Caco-2 (cell line): ENCODE results near the gene ARL11. TPM values are rescaled to one million over a fixed set of nuclear protein-coding genes. Genes with fewer than 3 reads are reported as not detected.

Source experiments
- Bru-seq: library from RNA; stranded (reverse); fragments of 400-500 nt; gene quantifications from one replicate; lab custom pipeline; 2021; lab: Mats Ljungman, UMichigan
- BruChase-seq, 2 experiments: library from RNA; stranded (reverse); fragments of 400-500 nt; gene quantifications; one replicate each; lab custom pipeline; 2021; lab: Mats Ljungman, UMichigan
- BruUV-seq: library from RNA; stranded (reverse); fragments of 400-500 nt; replicated peaks from 2 replicates; lab custom pipeline; 2021; lab: Mats Ljungman, UMichigan
- CTCF ChIA-PET: fragments of 300-600 bp; sonication (Branson Sonifier 250); formaldehyde crosslinking; loops from one replicate; lab custom pipeline; 2022; ENCODE audit warnings: antibody characterized with exemption; lab: Charles Lee
- POLR2A ChIA-PET: fragments of 300-600 bp; sonication (Branson Sonifier 250); formaldehyde crosslinking; loops from one replicate; lab custom pipeline; 2022; ENCODE audit warnings: antibody characterized with exemption; lab: Charles Lee
- DNase-seq, 2 experiments: peaks; one replicate each; pipeline versions ENCODE4 v3.0.0 to v3.0.0-alpha.2; 2020 to 2022
- H3K27me3 ChIP-seq: replicated peaks from 2 replicates; pipeline ENCODE4 v1.6.0; 2011; ENCODE audit warnings: low read length; ENCODE audit not compliant: control insufficient read depth, insufficient read depth
- H3K36me3 ChIP-seq: 2 replicates; pipeline ENCODE4 v1.5.1; 2011; ENCODE audit warnings: low read length; ENCODE audit not compliant: control insufficient read depth, insufficient read depth
- H3K4me1 ChIP-seq: fragments of 250-450 bp; sonication (Bioruptor Pico); 2 replicates; pipeline ENCODE4 v1.5.1; 2020; ENCODE audit warnings: mild to moderate bottlenecking
- H3K4me3 ChIP-seq: 2 replicates; pipeline ENCODE4 v1.5.1; 2011; ENCODE audit warnings: low read depth, mild to moderate bottlenecking, control low read depth, low read length
- H3K9me3 ChIP-seq: fragments of 250-450 bp; sonication (Bioruptor Pico); 2 replicates; pipeline ENCODE4 v1.5.1; 2020; ENCODE audit warnings: mild to moderate bottlenecking, moderate library complexity
- H3K27ac Mint-ChIP-seq: one replicate; pipeline ENCODE4 v1.8.0; 2022; ENCODE audit warnings: mixed read lengths; ENCODE audit not compliant: unreplicated experiment
- H3K27me3 Mint-ChIP-seq: one replicate; pipeline ENCODE4 v1.8.0; 2022; ENCODE audit warnings: mixed read lengths; ENCODE audit not compliant: insufficient read depth, unreplicated experiment
- H3K36me3 Mint-ChIP-seq: one replicate; pipeline ENCODE4 v1.8.0; 2022; ENCODE audit warnings: mild to moderate bottlenecking, mixed read lengths; ENCODE audit not compliant: insufficient read depth, unreplicated experiment
- H3K4me1 Mint-ChIP-seq: one replicate; pipeline ENCODE4 v1.8.0; 2022; ENCODE audit warnings: low read depth, mixed read lengths; ENCODE audit not compliant: unreplicated experiment
- H3K4me3 Mint-ChIP-seq: one replicate; pipeline ENCODE4 v1.8.0; 2022; ENCODE audit warnings: mild to moderate bottlenecking, moderate library complexity, mixed read lengths; ENCODE audit not compliant: unreplicated experiment
- H3K9me3 Mint-ChIP-seq: one replicate; pipeline ENCODE4 v1.8.0; 2022; ENCODE audit warnings: mixed read lengths; ENCODE audit not compliant: unreplicated experiment
- intact Hi-C: fragments of 100-400 bp; cut with micrococcal nuclease; formaldehyde crosslinking; loops from one replicate; pipeline ENCODE4 v1.10.0; 2022; ENCODE audit not compliant: unreplicated experiment
- long read RNA-seq: library from polyadenylated mRNA; stranded (forward); transcript quantifications from one replicate; pipeline ENCODE4 v2.0.0, GENCODE V29; 2022
- total RNA-seq: library from RNA; stranded (reverse); gene quantifications from 2 replicates; pipeline ENCODE4 v1.2.3, GENCODE V29; 2022
- TF ChIP-seq, protein P1 (sequence below), 2 experiments: fragments of 200-600 bp in 1 of 2; IDR thresholded peaks; 1 replicate in 1 of 2; 2 replicates in 1 of 2; pipeline versions ENCODE4 v1.5.1 to v1.8.0; 2011 to 2022; ENCODE audit warnings: antibody characterized with exemption in 1 of 2, control low read depth in 1 of 2, inconsistent platforms in 1 of 2, low read depth in 1 of 2, low read length in 1 of 2, mild to moderate bottlenecking in 1 of 2, moderate library complexity in 1 of 2; ENCODE audit not compliant: insufficient read depth in 1 of 2, severe bottlenecking in 1 of 2, unreplicated experiment in 1 of 2

The ARL11 gene
- not detected in 2 replicates for total RNA-seq
- Bru-seq, nascent RNA, result not detected
- BruChase-seq, experiment 1, labeled RNA remaining after a 2-hour chase, result not detected
- not detected for BruChase-seq, experiment 2, labeled RNA remaining after a 6-hour chase
- long read RNA-seq, result 0 reads

DNA sequence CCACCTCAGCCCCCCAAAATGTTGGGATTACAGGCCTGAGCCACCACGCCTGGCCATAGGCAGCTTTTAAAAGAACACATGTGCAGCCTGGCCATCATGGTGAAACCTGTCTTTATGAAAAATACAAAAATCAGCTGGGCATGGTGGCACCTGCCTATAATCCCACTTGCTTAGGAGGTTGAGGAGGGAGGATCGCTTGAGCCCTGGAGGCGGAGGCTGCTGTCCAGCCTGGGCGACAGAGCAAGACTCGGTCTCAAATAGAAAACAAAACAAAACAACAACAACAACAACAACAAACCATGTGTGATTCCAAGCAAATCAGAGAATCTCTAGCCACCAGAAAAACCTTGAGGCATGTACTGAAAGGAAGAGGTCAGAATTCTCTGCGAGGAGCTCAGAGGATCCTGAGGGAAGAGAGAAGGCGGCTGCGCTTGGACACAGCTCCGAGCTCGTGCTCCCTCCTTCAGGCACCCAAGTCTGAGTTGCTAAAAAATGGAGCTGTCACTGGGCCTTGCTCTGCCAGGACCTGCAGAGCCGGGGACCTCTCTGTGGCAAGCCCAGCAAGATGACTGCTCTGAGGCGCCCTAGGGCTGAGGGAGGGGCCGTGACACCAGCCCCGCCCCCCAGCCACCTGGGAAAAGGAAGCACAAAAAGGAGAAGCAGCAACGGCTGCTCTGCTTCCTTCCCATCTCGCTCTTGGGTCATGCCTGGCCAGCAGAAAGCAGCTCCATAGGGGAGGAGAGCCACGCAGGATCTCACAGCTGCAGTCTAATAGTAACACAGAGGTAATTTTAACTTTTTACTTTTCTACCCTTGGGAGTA lies at the start of gene ARL11:
ARL11 (plus strand) TSS at position 677 of the 822 bp plus-strand sequence. CDS start 1,941 bp downstream, outside the sequence.
- Mint-ChIP-seq H3K27me3 (no peaks in the 10 kb centered on the region), H3K4me1 (no peaks in the 10 kb centered on the region), H3K9me3 (no peaks in the 10 kb centered on the region), H3K27ac (no peak within 1 kb of the TSS), H3K4me3 (no peak within 1 kb of the TSS), H3K36me3 (no peaks in the 10 kb centered on the region)
- intact Hi-C loops, result no loop called here
- Histone ChIP-seq H3K36me3 (no peaks in the 10 kb centered on the region), H3K9me3 (no peaks in the 10 kb centered on the region), H3K4me3 (no peak within 1 kb of the TSS), H3K27me3 (no peaks in the 10 kb centered on the region), H3K4me1 (peaks cover 6% of the 10 kb centered on the region; the same call in 1 of the 2 replicates)
- BruUV-seq, result no TSS peak
- POLR2A ChIA-PET, result no interaction called here
- CTCF ChIA-PET, result no interaction called here
- TF ChIP-seq, protein P1, sequence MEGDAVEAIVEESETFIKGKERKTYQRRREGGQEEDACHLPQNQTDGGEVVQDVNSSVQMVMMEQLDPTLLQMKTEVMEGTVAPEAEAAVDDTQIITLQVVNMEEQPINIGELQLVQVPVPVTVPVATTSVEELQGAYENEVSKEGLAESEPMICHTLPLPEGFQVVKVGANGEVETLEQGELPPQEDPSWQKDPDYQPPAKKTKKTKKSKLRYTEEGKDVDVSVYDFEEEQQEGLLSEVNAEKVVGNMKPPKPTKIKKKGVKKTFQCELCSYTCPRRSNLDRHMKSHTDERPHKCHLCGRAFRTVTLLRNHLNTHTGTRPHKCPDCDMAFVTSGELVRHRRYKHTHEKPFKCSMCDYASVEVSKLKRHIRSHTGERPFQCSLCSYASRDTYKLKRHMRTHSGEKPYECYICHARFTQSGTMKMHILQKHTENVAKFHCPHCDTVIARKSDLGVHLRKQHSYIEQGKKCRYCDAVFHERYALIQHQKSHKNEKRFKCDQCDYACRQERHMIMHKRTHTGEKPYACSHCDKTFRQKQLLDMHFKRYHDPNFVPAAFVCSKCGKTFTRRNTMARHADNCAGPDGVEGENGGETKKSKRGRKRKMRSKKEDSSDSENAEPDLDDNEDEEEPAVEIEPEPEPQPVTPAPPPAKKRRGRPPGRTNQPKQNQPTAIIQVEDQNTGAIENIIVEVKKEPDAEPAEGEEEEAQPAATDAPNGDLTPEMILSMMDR (IDR thresholded peaks at IDR 0.05; ENCODE audit: insufficient read depth in 1 of 2, low read depth in 1 of 2, low read length in 1 of 2, severe bottlenecking in 1 of 2, unreplicated experiment in 1 of 2), result no peak
- DNase-seq, result peak; percentile 50 to 53

DNA sequence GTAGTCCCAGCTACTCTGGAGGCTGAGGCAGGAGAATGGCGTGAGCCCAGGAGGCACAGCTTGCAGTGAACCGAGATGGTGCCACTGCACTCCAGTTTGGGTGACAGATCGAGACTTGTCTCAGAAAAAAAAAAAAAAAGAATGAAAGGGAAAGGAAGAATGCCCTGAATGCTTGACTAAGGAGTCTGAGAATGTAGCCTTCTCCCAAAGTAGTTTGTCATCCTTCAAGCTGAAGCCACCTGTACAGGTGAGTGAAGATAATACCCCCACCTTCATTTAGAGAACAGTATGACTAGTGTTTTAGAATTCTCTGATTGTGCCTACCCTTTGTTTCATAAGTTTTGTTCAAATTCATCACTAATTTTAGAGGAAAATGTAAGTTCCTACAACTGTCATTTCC lies 48.8 kb upstream of the ARL11 start:
- Histone ChIP-seq H3K36me3 (no peaks in the 10 kb centered on the region), H3K4me1 (peaks cover 3% of the 10 kb centered on the region; the same call in 1 of the 2 replicates)
- POLR2A ChIA-PET, result no interaction called here

DNA sequence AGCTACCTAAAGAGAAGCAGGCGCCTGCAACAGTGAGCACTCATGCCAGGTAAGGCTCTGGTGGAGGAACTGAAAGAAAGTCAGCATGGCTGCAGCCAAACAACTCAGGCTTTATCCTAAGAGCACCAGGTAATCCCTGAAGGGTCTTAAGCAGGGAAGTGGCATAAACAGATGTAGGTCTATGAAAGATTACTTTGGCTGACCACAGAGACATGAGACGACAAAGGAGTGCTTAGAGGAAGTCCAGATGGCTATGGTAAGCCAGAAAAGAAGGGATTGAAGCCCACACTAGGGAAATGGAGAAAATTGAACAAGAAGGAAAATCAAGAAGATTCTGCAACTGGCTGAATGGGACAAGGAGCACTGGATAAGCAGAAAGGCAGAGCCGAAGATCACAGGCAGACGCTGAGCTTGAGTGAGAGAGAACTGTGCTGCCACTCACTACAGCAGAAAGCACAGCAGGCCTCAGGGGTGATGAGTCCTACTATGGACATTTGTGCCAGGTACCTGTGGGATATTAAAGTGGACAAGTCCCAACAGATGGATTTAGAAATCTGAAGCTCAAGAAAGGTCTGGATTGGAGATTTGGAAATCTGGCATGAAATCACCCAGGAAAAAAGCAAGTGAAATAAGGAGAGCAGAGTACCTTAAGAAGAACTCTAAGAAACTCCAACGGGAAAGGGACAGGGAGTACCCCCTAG lies 47.2 kb upstream of the ARL11 start:
- H3K9me3 ChIP-seq, result no peaks in the 10 kb centered on the region
- Mint-ChIP-seq H3K27me3 (no peaks in the 10 kb centered on the region), H3K36me3 (peaks cover 4% of the 10 kb centered on the region), H3K9me3 (no peaks in the 10 kb centered on the region), H3K4me1 (peaks cover under 1% of the 10 kb centered on the region), H3K27ac (peak overlapping the region; percentile 10), H3K4me3 (no peak overlapping the region)
- no peaks in the 10 kb centered on the region for H3K36me3 ChIP-seq
- no TSS peak for BruUV-seq
- TF ChIP-seq, protein P1 (IDR thresholded peaks at IDR 0.05; ENCODE audit: insufficient read depth in 1 of 2, low read depth in 1 of 2, low read length in 1 of 2, severe bottlenecking in 1 of 2, unreplicated experiment in 1 of 2), result no peak
- ChIA-PET POLR2A (no interaction called here), CTCF (no interaction called here)
- intact Hi-C loops, result no loop called here
- H3K27me3 ChIP-seq, result no peaks in the 10 kb centered on the region
- H3K4me1 ChIP-seq, result peaks cover 4% of the 10 kb centered on the region; the same call in 1 of the 2 replicates
- no peak overlapping the region for H3K4me3 ChIP-seq
- DNase-seq, result no peak

More for the DNA sequence above, 48.8 kb upstream of the ARL11 start:
- no peaks in the 10 kb centered on the region for H3K9me3 Mint-ChIP-seq
- no peak overlapping the region for H3K4me3 Mint-ChIP-seq
- no peak overlapping the region for H3K27ac Mint-ChIP-seq
- H3K36me3 Mint-ChIP-seq, result peaks cover 4% of the 10 kb centered on the region
- DNase-seq, result no peak
- no TSS peak for BruUV-seq
- H3K27me3 ChIP-seq, result no peaks in the 10 kb centered on the region
- H3K9me3 ChIP-seq, result no peaks in the 10 kb centered on the region
- CTCF ChIA-PET, result no interaction called here
- no peak overlapping the region for H3K4me3 ChIP-seq
- intact Hi-C loops, result no loop called here
- no peaks in the 10 kb centered on the region for H3K27me3 Mint-ChIP-seq
- no peaks in the 10 kb centered on the region for H3K4me1 Mint-ChIP-seq
- TF ChIP-seq, protein P1 (IDR thresholded peaks at IDR 0.05; ENCODE audit: insufficient read depth in 1 of 2, low read depth in 1 of 2, low read length in 1 of 2, severe bottlenecking in 1 of 2, unreplicated experiment in 1 of 2), result no peak
